HG03135 (cell line): ENCODE measurements around the gene ZNF81.
"Not testable (repeated sequence)": the region's sequence is repeated elsewhere in the genome, so short reads cannot be mapped to it uniquely, and the experiment has no call there.

Experiments
- ATAC-seq: cut with Tn5 transposase; IDR thresholded peaks from one replicate; pipeline ENCODE4 v1.9.1; 2021; ENCODE audit warnings: mild to moderate bottlenecking, moderate library complexity; ENCODE audit not compliant: unreplicated experiment

Gene ZNF81

GRCh38 chrX:47836164-47837072 lies at the start of gene ZNF81:
TSS of gene ZNF81 (plus strand) at chrX:47836902. CDS start at chrX:47846268, 9,366 bp downstream.
- peak; percentile 87 for ATAC-seq

GRCh38 chrX:47796433-47796906 lies 40.2 kb upstream of the ZNF81 start:
- ATAC-seq = no peak

- ATAC-seq = no peak
Observed at GRCh38 chrX:47797084-47797483, 39.6 kb upstream of the ZNF81 start.

GRCh38 chrX:47798861-47799260 lies 37.8 kb upstream of the ZNF81 start:
- ATAC-seq = no peak

- ATAC-seq = no peak
Observed at GRCh38 chrX:47802589-47802988, 34.1 kb upstream of the ZNF81 start.

GRCh38 chrX:47803103-47803502 lies 33.6 kb upstream of the ZNF81 start:
- ATAC-seq = not testable (repeated sequence)

- no peak for ATAC-seq
Observed at GRCh38 chrX:47804315-47804714, 32.4 kb upstream of the ZNF81 start.

GRCh38 chrX:47805844-47806243 lies 30.9 kb upstream of the ZNF81 start:
- ATAC-seq = not testable (repeated sequence)

GRCh38 chrX:47806415-47807271 lies 30.1 kb upstream of the ZNF81 start:
- not testable (repeated sequence) for ATAC-seq

GRCh38 chrX:47807272-47807538 lies 29.5 kb upstream of the ZNF81 start:
- not testable (repeated sequence) for ATAC-seq

- no peak for ATAC-seq
Observed at GRCh38 chrX:47807548-47807947, 29.2 kb upstream of the ZNF81 start.

GRCh38 chrX:47808904-47809788 lies 27.6 kb upstream of the ZNF81 start:
- ATAC-seq = no peak

GRCh38 chrX:47814851-47815250 lies 21.9 kb upstream of the ZNF81 start:
- ATAC-seq = no peak

- ATAC-seq = no peak
Observed at GRCh38 chrX:47815901-47816845, 20.5 kb upstream of the ZNF81 start.

- ATAC-seq = no peak
Observed at GRCh38 chrX:47817421-47817820, 19.3 kb upstream of the ZNF81 start.

- no peak for ATAC-seq
Observed at GRCh38 chrX:47817897-47818296, 18.8 kb upstream of the ZNF81 start.

GRCh38 chrX:47828984-47829383 lies 7.7 kb upstream of the ZNF81 start:
- ATAC-seq = no peak

GRCh38 chrX:47831788-47832187 lies 4.9 kb upstream of the ZNF81 start:
- ATAC-seq = no peak

- ATAC-seq = no peak
Observed at GRCh38 chrX:47838361-47838760, 1.7 kb downstream of the ZNF81 start.

- ATAC-seq = no peak
Observed at GRCh38 chrX:47840111-47840510, 3.4 kb downstream of the ZNF81 start.
